BE2C (cell line): ENCODE results near the gene CENPF.

Experiments
- DNase-seq: peaks from one replicate; pipeline ENCODE4 v3.0.0-alpha.2; 2020
- H3K27me3 ChIP-seq: fragments of 250-450 bp; sonication (Bioruptor Pico); 2 replicates; pipeline ENCODE4 v1.5.1; 2020; ENCODE audit warnings: mild to moderate bottlenecking
- H3K36me3 ChIP-seq: fragments of 250-450 bp; sonication (Bioruptor Pico); 2 replicates; pipeline ENCODE4 v1.5.1; 2020; ENCODE audit warnings: mild to moderate bottlenecking
- H3K4me1 ChIP-seq: fragments of 250-450 bp; sonication (Bioruptor Pico); 2 replicates; pipeline ENCODE4 v1.5.1; 2020
- H3K4me3 ChIP-seq: 2 replicates; pipeline ENCODE4 v1.5.1; 2011; ENCODE audit warnings: low read depth, low read length
- H3K9me3 ChIP-seq: fragments of 250-450 bp; sonication (Bioruptor Pico); 2 replicates; pipeline ENCODE4 v1.5.1; 2020
- CTCF ChIP-seq: IDR thresholded peaks from 2 replicates; pipeline ENCODE4 v1.5.1; 2012; ENCODE audit warnings: mild to moderate bottlenecking, low read depth, low read length

The CENPF gene

DNA sequence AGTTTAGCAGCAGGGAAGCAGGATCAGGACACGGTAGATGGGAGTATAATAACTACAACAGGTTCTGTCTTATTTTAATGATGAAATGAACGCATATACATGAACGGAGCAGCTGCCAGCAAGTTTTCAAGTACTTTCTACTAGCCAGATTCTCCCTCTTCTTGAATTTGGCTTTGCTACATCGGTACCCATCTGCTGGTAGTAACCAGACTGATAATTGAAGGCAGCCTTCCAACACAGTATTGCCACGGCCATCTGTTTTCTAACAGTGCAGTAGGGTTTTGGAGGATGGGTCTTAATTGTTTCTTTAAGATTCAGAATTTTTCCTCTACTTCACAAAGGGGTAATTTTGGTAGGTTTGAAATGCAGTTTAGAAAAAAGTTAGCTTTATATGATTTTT lies 33.4 kb downstream of the CENPF start:
- DNase-seq, result no peak
- no peak for TF ChIP-seq CTCF
- Histone ChIP-seq H3K36me3 (peaks cover 95% of the 10 kb centered on the region), H3K4me3 (no peak overlapping the region), H3K9me3 (no peaks in the 10 kb centered on the region), H3K27me3 (no peaks in the 10 kb centered on the region), H3K4me1 (peaks cover 2% of the 10 kb centered on the region; the same call in 1 of the 2 replicates)

- H3K36me3 ChIP-seq, result peaks cover 95% of the 10 kb centered on the region
- H3K27me3 ChIP-seq, result no peaks in the 10 kb centered on the region
- H3K4me3 ChIP-seq, result no peak overlapping the region
- H3K4me1 ChIP-seq, result peaks cover 2% of the 10 kb centered on the region; the same call in 1 of the 2 replicates
- TF ChIP-seq CTCF, result no peak
- DNase-seq, result no peak
- H3K9me3 ChIP-seq, result no peaks in the 10 kb centered on the region
These were observed 34.1 kb downstream of the CENPF start for GRCh38 chr1:214637125-214637524.

DNA sequence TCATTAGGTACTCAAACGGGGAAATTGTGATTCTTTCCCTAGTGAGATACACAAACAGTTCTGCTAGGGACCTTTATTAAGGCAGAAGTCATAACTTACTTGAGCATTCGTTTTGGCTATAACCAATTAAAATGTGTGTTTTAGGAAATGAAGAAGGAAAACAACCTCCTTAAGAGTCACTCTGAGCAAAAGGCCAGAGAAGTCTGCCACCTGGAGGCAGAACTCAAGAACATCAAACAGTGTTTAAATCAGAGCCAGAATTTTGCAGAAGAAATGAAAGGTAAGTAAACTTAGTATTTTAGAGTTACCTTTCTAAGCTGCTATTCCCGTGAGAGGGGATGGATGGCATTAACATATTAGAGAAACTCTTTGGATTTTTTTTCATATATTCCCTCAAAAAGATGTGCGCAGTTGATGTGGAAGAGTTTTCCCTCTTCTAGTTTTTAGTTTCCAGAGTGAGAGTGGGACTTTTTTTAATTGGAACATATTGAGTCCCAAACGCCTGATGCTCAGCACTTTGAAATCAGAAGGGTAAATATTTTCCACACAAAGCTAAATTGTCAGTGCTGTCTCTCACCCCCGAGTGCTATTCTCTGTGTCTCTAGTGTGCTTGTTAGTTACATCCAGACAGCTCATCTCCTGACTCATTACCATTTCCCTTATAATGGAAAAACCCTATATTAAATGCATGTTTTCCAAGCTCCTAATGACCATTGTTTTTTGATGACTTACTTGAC lies 34.9 kb downstream of the CENPF start:
- peaks cover 2% of the 10 kb centered on the region; the same call in 1 of the 2 replicates for H3K4me1 ChIP-seq
- peaks cover 95% of the 10 kb centered on the region for H3K36me3 ChIP-seq
- TF ChIP-seq CTCF, result peak; percentile 73
- no peaks in the 10 kb centered on the region for H3K27me3 ChIP-seq
- H3K9me3 ChIP-seq, result no peaks in the 10 kb centered on the region
- no peak overlapping the region for H3K4me3 ChIP-seq
- DNase-seq, result peak; percentile 30

- TF ChIP-seq CTCF, result no peak
- Histone ChIP-seq H3K9me3 (no peaks in the 10 kb centered on the region), H3K27me3 (no peaks in the 10 kb centered on the region), H3K4me3 (no peak overlapping the region), H3K36me3 (peaks cover 95% of the 10 kb centered on the region), H3K4me1 (peaks cover 2% of the 10 kb centered on the region; the same call in 1 of the 2 replicates)
- no peak for DNase-seq
These were observed 35.4 kb downstream of the CENPF start for GRCh38 chr1:214638459-214638807.

GRCh38 chr1:214638997-214639396 lies 36.0 kb downstream of the CENPF start:
- H3K36me3 ChIP-seq, result peaks cover 95% of the 10 kb centered on the region
- no peak for DNase-seq
- no peaks in the 10 kb centered on the region for H3K27me3 ChIP-seq
- TF ChIP-seq CTCF, result no peak
- no peaks in the 10 kb centered on the region for H3K9me3 ChIP-seq
- H3K4me3 ChIP-seq, result no peak overlapping the region
- H3K4me1 ChIP-seq, result peaks cover 2% of the 10 kb centered on the region; the same call in 1 of the 2 replicates

GRCh38 chr1:214640431-214641213 lies 37.6 kb downstream of the CENPF start:
- H3K9me3 ChIP-seq, result no peaks in the 10 kb centered on the region
- no peak overlapping the region for H3K4me3 ChIP-seq
- no peak for TF ChIP-seq CTCF
- DNase-seq, result no peak
- peaks cover 2% of the 10 kb centered on the region; the same call in 1 of the 2 replicates for H3K4me1 ChIP-seq
- H3K36me3 ChIP-seq, result peaks cover 95% of the 10 kb centered on the region
- no peaks in the 10 kb centered on the region for H3K27me3 ChIP-seq
